ENCODE data around the gene RNU1-3. TPM values are rescaled to one million over a fixed set of nuclear protein-coding genes. Genes with fewer than 3 reads are reported as not detected.
"Not testable (repeated sequence)": the region's sequence is repeated elsewhere in the genome, so short reads cannot be mapped to it uniquely, and the experiment has no call there.

RNU1-3 gene
- total RNA-seq, 1 donor from 2014 or later: 1,438 TPM

DNA sequence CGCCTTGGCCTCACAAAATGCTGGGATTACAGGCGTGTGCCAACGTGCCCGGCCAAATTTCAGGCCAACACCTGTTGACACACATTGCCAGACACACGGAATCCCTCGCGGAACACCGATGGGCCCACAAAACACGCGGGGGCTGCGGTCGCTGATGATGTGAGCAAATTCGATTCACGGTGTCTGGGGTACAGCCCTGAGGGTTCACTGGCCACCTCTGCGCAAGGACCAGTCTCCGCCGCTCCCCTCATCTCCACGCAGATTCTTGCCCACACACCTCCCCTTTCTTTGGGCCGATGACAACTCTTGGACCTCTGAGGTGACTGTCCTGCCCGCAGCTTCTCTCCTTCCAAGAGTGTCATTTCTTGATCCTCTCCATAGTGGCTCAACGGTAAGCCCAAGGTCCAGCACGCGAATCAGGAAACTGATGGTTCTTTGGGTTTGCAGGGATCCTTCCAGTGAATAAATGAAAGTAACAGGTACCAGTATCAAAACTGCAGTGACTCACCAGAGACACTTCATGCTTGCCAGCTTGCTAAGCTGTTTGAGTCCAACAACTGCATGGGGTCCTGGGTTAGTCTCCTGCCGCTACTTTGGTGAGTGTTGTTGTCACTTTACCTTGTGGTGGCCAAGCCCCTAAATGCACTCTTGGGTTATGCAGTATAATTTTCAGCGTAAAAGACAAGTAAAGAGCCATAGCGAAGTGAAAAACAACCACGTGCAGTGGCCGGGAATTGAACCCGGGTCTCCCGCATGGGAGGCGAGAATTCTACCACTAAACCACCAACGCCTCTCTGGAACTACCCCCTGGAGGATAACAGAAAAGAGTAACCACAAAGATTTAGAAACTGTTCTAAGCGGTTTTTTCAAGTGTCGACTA is 11.0 kb upstream of the RNU1-3 start:
- DNase-seq (ENCODE audit: low spot score): no peak

DNA sequence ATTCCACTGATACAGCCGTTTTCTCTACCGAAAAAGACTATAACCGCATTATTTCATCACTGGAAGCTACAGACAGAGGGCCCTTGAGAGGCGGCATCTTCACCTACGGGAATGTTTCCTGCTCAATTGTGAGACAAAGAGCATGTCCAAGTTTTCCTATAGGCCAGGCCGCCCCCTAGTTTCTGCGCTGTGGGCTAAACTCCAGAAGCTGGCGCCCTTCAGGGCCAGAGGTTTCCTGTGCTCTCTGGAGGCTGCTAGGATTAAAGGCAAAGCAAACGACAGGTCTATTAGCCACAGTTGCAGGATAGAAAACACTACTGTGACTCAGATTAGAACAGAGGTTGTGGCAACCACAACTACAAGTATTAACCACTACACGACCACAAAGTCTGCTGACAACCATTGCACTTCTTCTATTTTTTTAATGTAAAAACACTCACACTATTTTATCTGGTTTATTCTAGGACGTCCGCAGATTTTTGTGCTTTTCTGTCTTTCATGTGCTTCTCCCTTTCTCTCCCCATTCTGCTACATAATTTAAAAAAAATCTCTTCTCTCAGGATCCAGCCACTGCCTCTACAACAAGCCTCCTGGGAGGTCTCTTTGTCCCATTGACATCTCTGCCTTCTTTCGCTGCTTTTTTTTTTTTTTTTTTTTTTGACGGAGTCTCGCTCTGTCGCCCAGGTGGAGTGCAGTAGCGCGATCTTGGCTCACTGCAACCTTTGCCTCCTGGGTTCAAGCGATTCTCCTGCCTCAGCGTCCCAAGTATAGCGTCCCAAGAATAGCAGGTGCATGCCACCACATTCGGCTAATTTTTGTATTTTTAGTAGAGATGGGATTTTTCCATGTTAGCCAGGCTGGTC is 10.1 kb upstream of the RNU1-3 start:
- H3K4me1 Mint-ChIP-seq (ENCODE audit: low read depth); DNase-seq (ENCODE audit: low spot score); H3K9me3 Mint-ChIP-seq (ENCODE audit: low read depth); H3K27ac Mint-ChIP-seq (ENCODE audit: unreplicated experiment); H3K36me3 Mint-ChIP-seq (ENCODE audit: low read depth); H3K4me3 Mint-ChIP-seq (ENCODE audit: unreplicated experiment); H3K27me3 Mint-ChIP-seq (ENCODE audit: low read depth): not testable (repeated sequence)

More for the DNA sequence above, 11.0 kb upstream of the RNU1-3 start:
- Mint-ChIP-seq H3K9me3 (ENCODE audit: low read depth) (no peaks in the 10 kb centered on the region), H3K27ac (ENCODE audit: unreplicated experiment) (no peak overlapping the region), H3K36me3 (ENCODE audit: low read depth) (no peaks in the 10 kb centered on the region), H3K4me3 (ENCODE audit: unreplicated experiment) (no peak overlapping the region), H3K27me3 (ENCODE audit: low read depth) (peaks cover 6% of the 10 kb centered on the region), H3K4me1 (ENCODE audit: low read depth) (no peaks in the 10 kb centered on the region)
- TF ChIP-seq, protein P1, sequence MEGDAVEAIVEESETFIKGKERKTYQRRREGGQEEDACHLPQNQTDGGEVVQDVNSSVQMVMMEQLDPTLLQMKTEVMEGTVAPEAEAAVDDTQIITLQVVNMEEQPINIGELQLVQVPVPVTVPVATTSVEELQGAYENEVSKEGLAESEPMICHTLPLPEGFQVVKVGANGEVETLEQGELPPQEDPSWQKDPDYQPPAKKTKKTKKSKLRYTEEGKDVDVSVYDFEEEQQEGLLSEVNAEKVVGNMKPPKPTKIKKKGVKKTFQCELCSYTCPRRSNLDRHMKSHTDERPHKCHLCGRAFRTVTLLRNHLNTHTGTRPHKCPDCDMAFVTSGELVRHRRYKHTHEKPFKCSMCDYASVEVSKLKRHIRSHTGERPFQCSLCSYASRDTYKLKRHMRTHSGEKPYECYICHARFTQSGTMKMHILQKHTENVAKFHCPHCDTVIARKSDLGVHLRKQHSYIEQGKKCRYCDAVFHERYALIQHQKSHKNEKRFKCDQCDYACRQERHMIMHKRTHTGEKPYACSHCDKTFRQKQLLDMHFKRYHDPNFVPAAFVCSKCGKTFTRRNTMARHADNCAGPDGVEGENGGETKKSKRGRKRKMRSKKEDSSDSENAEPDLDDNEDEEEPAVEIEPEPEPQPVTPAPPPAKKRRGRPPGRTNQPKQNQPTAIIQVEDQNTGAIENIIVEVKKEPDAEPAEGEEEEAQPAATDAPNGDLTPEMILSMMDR (IDR thresholded peaks at IDR 0.05): no peak

DNA sequence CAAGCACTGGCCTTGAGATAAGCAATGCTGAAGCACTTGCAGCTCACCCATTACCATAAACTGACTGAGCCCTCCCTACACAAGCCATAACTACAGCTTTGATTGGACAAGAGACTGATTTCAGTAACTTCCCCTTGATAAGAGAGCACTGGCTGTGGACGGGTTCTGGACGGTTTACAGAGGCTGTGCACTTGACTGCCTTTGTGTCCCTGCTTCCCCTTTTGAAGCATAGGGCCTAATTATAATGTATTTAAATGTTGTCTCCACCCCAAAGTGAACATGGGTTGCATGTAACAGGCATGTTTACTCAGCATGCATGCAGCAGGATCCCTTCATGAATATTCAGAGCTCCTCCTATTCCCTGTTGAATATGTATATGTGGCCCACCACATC is 8.4 kb upstream of the RNU1-3 start:
- H3K27me3 Mint-ChIP-seq (ENCODE audit: low read depth); H3K4me1 Mint-ChIP-seq (ENCODE audit: low read depth): not testable (repeated sequence)

DNA sequence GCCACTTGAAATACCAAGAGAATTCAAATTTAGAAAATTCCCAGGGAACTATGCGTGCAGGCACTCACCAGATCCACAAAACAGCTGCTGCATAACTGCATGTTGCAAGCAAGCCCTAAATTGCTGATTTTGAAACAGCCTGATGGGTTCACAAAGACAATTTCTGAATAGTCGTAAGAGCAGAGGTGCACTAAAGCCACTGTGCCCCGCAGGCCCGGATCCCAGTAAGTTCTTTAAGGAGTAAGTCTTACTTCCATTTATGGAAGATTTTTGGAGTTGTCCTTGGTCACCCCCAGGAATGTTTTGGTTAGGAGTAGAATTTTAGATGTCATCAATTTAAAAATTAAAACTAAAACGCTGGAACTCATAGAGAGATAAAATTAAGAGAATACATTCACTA is 7.2 kb upstream of the RNU1-3 start:
- H3K9me3 Mint-ChIP-seq (ENCODE audit: low read depth); H3K4me1 Mint-ChIP-seq (ENCODE audit: low read depth); H3K36me3 Mint-ChIP-seq (ENCODE audit: low read depth); DNase-seq (ENCODE audit: low spot score); H3K27ac Mint-ChIP-seq (ENCODE audit: unreplicated experiment); H3K4me3 Mint-ChIP-seq (ENCODE audit: unreplicated experiment); H3K27me3 Mint-ChIP-seq (ENCODE audit: low read depth): not testable (repeated sequence)

More for the DNA sequence above, 8.4 kb upstream of the RNU1-3 start:
- not testable (repeated sequence) for H3K36me3 Mint-ChIP-seq (ENCODE audit: low read depth); H3K27ac Mint-ChIP-seq (ENCODE audit: unreplicated experiment); DNase-seq (ENCODE audit: low spot score); H3K4me3 Mint-ChIP-seq (ENCODE audit: unreplicated experiment); H3K9me3 Mint-ChIP-seq (ENCODE audit: low read depth)

DNA sequence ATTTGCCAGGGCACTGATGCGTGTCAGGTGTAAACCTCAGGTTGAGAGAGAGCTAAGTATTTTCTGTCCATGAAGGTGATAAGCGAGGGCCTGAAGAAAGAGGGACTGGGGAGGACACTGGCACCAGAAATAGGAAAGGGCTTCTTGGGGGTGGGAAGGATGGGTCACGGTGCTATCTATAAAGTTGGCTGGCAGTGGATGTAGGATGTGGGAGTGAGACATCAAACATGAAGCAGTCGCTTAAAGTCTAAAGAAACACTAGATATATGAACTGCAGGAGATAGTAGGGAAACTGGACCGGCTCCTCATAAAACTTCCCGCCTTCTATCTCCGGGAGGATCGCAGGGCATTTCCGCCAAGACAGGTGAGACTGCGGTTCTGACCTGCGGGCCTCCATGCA is 912 bp downstream of the RNU1-3 start:
- not testable (repeated sequence) for H3K9me3 Mint-ChIP-seq (ENCODE audit: low read depth); H3K27ac Mint-ChIP-seq (ENCODE audit: unreplicated experiment); H3K4me1 Mint-ChIP-seq (ENCODE audit: low read depth); H3K27me3 Mint-ChIP-seq (ENCODE audit: low read depth); DNase-seq (ENCODE audit: low spot score); H3K4me3 Mint-ChIP-seq (ENCODE audit: unreplicated experiment); H3K36me3 Mint-ChIP-seq (ENCODE audit: low read depth)

DNA sequence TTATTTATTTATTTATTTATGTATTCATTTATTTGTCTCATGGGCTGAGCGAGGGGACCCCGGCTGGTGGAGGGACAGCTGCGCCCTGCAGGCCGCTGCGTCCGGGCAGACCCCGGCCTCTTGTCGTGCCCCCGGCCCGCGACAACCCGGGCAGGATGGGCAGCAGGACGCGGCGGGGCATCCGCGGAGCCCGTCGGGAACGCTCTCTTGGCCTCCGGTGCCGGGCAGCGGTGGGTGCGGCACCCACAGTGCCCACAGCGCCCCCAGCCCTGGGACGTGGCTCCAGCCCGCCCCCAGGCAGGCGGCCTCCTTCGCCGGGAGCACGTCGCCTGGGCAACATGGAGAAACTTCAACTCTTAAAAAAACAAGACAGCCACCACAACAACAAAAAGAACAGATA is 8.5 kb downstream of the RNU1-3 start:
- not testable (repeated sequence) for H3K36me3 Mint-ChIP-seq (ENCODE audit: low read depth); H3K4me3 Mint-ChIP-seq (ENCODE audit: unreplicated experiment); H3K9me3 Mint-ChIP-seq (ENCODE audit: low read depth); H3K27me3 Mint-ChIP-seq (ENCODE audit: low read depth); H3K27ac Mint-ChIP-seq (ENCODE audit: unreplicated experiment); H3K4me1 Mint-ChIP-seq (ENCODE audit: low read depth)
- peak; percentile 38 for DNase-seq (ENCODE audit: low spot score)

DNA sequence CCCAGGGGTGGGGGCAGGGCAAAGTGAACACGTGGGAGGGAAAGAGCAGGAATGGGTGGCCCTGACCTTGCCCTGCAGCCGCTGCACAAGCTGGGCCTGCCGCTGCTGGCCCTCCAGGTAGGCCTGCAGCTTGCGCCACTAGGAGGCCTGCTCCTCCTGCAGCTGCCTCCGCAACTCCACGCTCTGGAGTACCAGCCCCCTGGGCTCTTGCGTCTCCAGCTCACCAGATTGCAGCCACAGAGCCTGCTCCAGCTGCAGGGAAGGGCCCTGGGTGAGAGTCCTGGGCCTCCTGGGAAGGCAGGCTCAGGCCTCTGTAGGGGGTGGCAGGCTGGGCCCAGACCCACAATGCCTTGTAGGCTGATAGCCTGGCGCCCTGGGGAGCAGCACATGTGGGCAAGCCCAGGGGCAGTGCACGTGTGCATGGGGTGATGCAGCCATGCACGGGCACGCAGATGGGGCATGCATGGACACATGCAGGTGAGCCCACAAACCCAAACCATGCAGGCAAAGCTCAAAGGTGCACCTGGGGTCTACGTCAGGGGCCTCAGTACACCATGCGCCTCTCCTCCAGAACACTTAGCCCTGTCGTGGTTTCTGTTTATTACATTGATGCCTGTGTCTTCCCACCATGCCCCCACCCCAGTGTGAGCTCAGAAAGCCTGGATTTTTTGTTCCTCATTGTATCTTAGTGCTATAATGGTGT is 9.6 kb downstream of the RNU1-3 start:
- H3K36me3 Mint-ChIP-seq (ENCODE audit: low read depth); H3K9me3 Mint-ChIP-seq (ENCODE audit: low read depth); H3K4me3 Mint-ChIP-seq (ENCODE audit: unreplicated experiment); H3K4me1 Mint-ChIP-seq (ENCODE audit: low read depth); H3K27me3 Mint-ChIP-seq (ENCODE audit: low read depth); H3K27ac Mint-ChIP-seq (ENCODE audit: unreplicated experiment): not testable (repeated sequence)
- peak; percentile 36 for DNase-seq (ENCODE audit: low spot score)

DNA sequence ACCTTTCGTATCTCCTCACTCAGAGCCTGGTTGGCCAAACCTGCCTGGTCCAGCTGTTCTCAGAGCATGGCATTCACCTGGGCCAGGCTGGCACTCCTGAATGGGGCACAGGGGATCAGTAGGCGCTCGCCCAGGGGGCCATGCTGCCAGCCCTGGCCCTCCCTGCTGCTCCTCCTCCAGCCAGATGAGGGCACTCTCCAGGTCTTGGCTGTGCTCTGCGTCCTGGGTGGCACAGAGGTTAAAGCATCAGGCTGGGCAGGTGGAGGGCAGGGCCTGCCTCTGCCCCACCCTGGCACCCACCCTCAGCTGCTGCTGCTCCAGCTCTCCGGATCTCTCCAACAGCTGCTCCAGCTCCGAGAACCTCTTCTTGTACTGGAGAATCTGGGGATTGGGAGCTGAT is 10.2 kb downstream of the RNU1-3 start:
- not testable (repeated sequence) for H3K27ac Mint-ChIP-seq (ENCODE audit: unreplicated experiment); DNase-seq (ENCODE audit: low spot score); H3K36me3 Mint-ChIP-seq (ENCODE audit: low read depth); H3K4me1 Mint-ChIP-seq (ENCODE audit: low read depth); H3K4me3 Mint-ChIP-seq (ENCODE audit: unreplicated experiment); H3K27me3 Mint-ChIP-seq (ENCODE audit: low read depth); H3K9me3 Mint-ChIP-seq (ENCODE audit: low read depth)

DNA sequence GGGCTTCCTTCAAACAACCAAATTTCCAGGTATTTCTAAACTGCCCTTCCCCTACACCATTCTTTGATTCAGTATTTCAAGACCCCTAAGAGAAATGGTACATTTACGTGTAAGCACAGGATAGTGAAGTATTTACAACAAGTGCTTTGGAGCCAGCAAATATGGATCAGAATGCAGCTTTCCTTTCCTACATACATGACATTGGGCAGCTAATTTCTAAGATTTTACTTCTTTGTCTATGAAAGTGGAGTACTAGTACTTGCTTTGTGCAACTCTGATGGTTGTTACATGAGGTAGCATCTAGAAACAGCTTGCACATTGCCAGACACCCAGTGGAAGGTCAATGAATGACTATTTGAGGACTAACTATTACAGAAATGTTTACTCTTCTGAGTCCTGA is 15.2 kb downstream of the RNU1-3 start:
- not testable (repeated sequence) for H3K4me1 Mint-ChIP-seq (ENCODE audit: low read depth); H3K27ac Mint-ChIP-seq (ENCODE audit: unreplicated experiment); H3K4me3 Mint-ChIP-seq (ENCODE audit: unreplicated experiment); H3K27me3 Mint-ChIP-seq (ENCODE audit: low read depth); DNase-seq (ENCODE audit: low spot score); H3K9me3 Mint-ChIP-seq (ENCODE audit: low read depth); H3K36me3 Mint-ChIP-seq (ENCODE audit: low read depth)

DNA sequence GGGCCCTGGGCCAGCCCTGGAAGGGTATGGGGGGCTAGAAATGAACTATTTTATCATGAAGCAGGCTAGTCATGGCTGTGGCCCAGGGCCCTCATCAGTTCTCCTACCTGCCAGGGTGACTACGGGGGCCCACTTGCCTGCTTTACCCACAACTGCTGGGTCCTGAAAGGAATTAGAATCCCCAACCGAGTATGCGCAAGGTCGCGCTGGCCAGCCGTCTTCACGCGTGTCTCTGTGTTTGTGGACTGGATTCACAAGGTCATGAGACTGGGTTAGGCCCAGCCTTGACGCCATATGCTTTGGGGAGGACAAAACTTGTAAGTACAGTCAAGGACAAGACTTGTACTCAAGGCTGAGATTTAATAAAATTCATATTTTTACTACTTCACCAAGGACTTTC is 16.8 kb downstream of the RNU1-3 start:
- not testable (repeated sequence) for H3K9me3 Mint-ChIP-seq (ENCODE audit: low read depth); H3K4me3 Mint-ChIP-seq (ENCODE audit: unreplicated experiment); H3K36me3 Mint-ChIP-seq (ENCODE audit: low read depth); H3K27ac Mint-ChIP-seq (ENCODE audit: unreplicated experiment); H3K27me3 Mint-ChIP-seq (ENCODE audit: low read depth); H3K4me1 Mint-ChIP-seq (ENCODE audit: low read depth)
- peak; percentile 93 for DNase-seq (ENCODE audit: low spot score)

DNA sequence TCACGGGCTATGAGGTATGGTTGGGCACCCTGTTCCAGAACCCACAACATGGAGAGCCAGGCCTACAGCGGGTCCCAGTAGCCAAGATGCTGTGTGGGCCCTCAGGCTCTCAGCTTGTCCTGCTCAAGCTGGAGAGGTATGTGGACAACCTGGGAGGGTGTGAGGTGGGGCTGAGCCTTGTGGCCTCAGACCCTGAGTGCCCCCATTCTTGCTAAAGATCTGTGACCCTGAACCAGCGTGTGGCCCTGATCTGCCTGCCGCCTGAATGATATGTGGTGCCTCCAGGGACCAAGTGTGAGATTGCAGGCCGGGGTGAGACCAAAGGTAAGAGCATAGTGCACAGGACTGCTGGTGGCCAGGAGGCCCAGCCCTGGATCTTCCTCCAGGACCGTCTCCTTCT is 17.4 kb downstream of the RNU1-3 start:
- not testable (repeated sequence) for H3K4me1 Mint-ChIP-seq (ENCODE audit: low read depth); H3K36me3 Mint-ChIP-seq (ENCODE audit: low read depth); H3K4me3 Mint-ChIP-seq (ENCODE audit: unreplicated experiment); H3K9me3 Mint-ChIP-seq (ENCODE audit: low read depth); H3K27ac Mint-ChIP-seq (ENCODE audit: unreplicated experiment); H3K27me3 Mint-ChIP-seq (ENCODE audit: low read depth)
- peak; percentile 94 for DNase-seq (ENCODE audit: low spot score)

Data from chondrocyte (in vitro differentiated cells).